HG02571 (cell line): ENCODE measurements around the gene FBXW11.

Experiments used
- ATAC-seq: cut with Tn5 transposase; IDR thresholded peaks from one replicate; pipeline ENCODE4 v1.9.1; 2021; ENCODE audit warnings: mild to moderate bottlenecking, moderate library complexity; ENCODE audit not compliant: unreplicated experiment

Gene FBXW11

DNA sequence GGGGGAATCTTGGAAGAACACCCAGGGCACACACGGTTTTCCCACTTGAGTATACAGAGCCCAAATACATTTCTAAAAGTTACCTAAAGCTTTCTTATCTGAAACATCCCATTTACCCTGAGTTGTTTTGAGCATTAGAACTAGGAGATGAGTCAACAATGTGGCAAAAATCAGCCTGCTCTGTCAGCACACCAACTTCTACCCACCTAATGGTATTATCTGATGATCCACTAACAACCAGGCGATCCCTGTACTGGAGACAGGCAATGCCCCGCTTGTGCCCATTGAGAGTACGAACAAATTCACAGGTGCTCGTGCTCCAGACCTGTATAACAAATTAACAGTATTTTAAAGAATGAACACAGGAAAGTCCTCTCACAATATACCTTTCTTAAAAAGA lies 133.8 kb downstream of the FBXW11 start:
- no peak for ATAC-seq

DNA sequence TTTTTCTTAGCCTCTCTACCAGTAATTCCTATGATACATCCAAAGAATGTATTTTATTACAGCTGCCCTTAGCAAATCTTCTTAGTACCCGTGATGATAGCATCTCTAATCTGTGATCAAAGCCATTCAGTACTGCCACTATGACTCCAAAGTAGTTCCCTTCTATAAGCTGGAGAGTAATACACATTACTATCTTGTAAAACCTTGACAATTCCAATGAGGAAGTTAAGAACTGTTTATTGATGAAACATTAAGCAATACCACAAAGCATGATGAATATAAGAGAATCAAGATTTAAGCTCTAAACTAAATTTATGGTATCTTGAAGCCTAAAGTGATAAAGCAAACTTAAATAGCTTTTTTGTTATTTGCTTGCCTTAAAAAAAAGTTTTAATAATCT lies 134.7 kb downstream of the FBXW11 start:
- no peak for ATAC-seq

DNA sequence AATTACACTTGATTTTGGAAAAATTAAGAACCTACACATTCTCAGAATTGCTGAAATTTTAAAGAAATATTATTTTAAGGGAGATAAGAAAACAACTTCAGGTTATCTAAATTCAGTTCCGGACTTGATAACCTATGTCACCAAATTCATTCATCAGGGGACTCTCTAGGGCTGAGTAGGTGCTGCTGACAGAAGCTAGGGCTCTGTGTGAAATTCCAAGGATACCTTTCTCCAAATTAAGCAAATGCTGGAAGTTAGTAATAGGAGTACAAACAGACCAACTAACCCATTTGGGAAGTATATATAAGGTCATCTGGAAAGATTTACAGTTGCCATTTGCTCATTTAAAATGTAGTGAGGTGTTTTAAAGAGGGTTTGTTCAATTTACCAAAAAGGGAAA lies 136.5 kb downstream of the FBXW11 start:
- no peak for ATAC-seq

DNA sequence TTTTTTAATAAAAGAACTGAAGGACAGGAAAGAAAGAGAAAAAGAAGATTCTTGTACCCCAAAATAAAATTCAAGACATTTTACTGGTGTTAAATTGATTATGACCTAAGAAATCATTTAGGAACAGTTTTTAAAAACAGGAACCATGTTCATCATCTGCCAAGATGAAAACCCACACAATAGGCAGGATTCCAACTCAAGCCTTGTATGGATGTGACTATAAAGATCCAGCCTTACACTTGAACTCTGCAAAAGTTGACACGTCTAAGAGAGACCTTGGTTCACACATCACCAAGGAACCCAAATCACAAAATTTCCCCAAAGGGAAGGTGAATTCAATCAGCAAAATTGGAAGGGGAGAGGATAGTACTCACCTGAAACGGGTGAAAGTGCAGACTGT lies 138.2 kb downstream of the FBXW11 start:
- ATAC-seq = no peak

DNA sequence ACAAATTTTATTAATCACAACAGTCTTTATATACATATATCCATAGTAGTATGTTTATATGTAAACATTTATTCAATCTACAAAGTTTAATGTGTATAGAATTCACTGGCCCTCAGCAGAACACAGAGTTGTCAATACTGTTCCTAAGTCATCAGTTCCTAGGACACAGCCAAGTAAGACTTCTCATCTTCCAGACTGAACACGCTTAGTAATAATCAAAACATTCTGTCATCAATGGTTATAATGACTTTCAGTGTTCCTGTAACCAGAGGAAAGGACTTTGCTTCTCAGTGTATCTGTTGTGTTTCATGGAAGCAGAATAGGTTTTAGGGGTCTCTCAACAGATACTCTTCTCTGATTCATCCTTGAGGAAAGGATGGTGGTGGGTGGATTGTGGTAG lies 138.7 kb downstream of the FBXW11 start:
- no peak for ATAC-seq

DNA sequence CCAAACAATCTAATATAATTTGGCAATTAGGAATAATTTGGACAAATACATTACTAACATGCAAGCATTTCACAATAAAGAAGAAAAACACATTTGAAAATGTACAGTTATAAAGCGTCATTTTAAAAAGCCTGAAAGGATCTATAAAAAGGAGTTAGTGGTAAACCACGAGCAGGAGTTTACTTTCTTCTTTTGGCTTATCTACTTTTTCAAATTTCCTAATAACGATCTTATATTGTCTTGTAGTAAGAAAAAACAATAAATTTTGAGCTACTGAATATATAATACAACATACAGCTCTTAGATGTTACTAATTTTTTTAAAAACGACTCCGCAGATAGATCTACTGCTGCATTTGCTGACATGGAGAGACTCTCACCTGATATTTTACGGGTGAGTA lies 141.0 kb downstream of the FBXW11 start:
- no peak for ATAC-seq

DNA sequence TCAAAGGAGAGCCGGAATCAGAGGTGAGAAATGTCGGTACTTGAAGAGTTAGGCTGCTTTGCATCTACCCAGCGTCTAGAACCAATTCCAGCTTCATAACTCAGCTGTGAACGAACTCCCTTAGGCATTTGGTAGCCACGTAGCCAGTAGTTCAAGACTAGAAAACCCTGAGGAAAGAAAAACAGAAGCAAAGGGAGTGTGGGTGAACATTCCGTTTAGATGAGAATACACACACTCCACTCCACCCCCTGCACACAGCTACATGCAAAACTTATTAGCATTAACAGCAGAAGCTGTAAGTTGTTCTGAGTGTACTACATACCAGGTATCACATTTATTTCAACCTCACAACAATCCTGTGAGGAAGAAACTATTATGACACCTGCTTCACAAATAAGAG lies 142.5 kb downstream of the FBXW11 start:
- no peak for ATAC-seq

DNA sequence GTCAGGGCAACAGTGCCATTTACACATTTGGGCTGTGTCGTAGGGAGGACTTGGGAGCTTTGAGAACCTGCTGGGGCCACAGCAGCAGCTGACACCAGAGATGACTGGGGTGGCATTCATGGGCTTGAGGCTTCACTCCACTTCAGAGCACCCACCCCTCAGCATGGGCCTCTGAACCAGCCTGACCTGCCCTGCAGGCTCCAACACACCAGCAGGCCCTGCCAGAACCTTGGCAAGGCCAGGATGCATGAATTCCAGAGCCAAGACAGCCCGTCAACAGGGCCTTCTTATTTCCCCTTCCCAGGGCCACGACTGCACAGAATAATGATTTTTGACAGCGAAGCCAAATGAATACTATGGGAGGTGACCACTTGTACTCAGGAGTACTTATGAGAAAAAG lies 143.8 kb downstream of the FBXW11 start:
- ATAC-seq = no peak

DNA sequence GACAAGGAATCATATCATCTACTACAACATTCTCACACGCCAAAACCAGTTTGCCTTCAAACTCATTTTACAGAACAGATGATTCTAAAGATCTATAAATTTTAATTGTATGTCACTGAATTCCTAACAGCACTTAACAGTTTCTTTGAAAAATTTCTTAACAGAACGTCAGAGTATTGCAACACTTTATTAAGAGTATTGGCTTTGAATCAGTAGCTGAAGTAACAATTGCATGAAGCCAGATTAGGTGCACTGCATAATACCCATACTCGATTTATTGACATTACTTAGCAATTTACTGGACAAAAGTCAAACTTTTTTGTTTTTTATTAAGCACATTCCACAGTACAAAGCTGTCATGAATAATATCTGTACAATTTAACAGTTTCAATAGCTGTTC lies 145.1 kb downstream of the FBXW11 start:
- ATAC-seq = no peak

DNA sequence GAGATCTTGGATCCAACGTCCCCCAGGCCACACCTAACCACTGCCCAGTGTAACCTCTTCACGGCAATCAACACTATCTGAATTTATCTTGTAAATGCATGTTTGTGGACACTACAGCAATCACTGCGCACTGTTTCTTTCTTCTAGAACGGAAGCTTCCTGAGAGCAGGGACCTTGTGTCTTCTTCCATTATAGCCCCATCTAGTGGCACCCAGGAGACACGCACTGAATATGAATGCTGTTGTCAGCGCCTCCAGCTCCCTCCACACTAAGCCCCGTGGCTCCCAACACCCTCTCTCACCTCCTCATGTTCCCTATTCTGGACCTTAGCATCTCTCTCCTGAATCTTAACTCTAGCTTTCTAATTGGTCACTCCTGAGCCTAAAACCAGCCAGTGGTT lies 148.1 kb downstream of the FBXW11 start:
- no peak for ATAC-seq

DNA sequence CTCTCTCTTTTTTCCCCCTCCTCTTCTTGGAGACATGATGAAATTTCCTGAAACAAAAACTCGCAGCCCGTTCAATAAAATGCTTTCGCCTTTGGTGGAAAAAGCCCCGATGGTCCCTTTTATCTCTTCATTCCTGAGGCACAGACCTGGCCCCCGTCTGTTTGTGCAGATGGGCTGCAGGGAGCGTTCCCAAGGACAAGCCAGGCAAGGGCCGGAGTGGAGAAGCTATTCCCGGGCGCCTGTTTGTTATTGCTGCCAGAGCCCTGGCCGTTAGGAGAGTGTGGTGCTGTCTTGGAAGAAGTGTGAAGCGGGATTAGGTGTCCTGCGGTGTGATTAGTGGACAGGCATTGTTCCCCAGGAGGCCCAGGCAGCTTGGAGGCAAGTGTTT lies 149.0 kb downstream of the FBXW11 start:
- no peak for ATAC-seq

DNA sequence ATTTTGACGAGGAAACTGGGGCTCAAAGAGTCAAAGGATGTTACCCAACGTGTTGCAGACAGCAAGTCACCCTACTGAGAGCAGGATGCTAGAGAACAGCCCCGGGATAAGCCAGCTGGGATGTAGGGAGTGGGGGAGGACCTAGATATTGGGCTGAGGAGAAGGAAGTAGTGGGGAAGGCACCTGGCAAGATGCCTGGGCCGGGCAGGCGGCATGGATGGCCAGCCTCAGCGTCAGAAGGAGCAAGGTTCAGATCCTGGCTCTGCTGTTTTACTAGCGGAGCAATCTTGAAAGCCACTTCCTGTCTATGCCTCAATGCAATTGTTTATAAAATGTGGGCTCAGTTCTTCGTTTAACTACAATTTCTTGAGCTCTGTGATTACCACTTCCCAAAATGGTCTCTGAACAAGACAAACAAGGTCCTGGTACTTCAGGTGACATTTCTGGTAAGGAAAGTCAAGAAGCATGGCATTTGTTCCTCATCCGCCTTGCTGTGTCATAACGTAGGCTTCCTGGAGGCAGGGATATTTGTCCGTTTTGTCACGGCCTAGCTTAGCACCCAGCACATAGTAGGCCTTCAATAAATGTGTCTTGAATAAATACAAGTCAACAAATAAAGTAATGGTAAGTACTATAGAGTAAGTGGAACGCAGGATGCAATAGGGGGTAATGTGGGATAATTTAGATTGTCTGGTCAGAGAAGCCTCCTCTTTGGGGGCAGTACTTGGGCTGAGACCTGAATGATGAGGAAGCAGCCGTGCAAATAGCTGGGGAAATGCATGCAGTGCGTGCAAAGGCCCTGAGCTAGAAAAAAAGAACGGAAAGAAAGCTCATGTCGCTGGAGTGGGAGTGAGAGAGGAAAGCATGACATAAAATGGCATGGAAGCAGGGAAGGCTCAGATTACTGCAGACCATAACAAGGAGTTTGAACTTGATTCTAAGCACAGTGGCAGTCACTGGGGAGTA lies 150.4 kb downstream of the FBXW11 start:
- ATAC-seq = no peak

DNA sequence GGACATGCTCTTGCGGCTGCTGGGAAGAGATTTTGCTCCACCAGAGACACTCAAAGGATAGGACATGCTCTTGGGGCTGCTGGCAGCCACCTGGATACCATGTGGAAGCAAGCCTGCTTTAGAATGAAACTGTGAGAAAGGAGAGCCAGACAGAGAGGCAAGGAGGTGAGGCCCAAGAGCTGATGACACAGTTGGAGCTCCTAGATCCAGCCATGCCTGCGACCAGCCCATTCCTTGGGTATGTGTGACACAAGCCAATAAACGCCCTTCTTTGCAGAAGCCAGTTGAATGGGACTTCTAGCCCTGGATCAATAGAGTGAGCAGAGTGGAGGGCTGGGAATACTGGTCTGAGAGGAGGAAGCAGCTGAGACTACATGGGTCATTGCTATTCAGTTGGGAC lies 151.2 kb downstream of the FBXW11 start:
- ATAC-seq = no peak

DNA sequence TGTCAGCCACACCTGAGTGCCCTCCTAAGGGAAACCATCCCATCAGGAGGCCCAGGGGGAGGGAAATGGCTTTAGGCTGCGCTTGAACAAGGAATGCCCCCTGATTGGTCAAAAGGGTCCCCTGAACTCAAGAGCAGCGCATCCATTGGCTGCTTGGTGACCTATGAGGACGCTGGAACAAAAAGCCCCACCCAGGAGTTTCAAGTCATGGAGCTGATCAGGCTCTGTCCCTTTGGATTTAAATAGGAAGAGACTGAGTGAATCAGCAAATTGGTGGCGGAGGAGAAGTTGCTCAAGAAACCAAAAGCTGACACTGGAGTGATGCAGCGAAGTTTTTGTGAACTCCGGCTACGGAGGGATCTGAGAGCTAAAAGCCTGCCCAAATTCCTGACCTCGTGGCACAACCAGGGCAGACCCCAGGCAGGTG lies 154.2 kb downstream of the FBXW11 start:
- ATAC-seq = no peak

DNA sequence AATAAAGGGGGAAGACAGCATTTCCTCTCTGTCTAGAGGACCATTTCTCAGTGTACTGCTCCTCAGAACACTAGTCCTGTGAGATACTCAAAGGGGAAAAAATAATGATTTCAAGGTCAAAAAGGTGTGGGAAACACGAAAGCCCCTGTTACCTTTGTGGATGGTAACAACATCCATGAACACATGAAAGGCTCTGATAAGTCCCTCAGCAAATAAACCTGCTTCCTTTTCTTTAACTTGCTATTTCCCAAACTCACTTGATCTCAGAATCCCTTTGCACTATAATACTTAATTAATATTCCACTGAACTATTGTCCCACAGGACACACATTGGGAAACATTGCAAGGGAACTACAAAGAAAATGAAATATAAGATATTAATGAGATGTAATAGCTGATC lies 155.2 kb downstream of the FBXW11 start:
- no peak for ATAC-seq

DNA sequence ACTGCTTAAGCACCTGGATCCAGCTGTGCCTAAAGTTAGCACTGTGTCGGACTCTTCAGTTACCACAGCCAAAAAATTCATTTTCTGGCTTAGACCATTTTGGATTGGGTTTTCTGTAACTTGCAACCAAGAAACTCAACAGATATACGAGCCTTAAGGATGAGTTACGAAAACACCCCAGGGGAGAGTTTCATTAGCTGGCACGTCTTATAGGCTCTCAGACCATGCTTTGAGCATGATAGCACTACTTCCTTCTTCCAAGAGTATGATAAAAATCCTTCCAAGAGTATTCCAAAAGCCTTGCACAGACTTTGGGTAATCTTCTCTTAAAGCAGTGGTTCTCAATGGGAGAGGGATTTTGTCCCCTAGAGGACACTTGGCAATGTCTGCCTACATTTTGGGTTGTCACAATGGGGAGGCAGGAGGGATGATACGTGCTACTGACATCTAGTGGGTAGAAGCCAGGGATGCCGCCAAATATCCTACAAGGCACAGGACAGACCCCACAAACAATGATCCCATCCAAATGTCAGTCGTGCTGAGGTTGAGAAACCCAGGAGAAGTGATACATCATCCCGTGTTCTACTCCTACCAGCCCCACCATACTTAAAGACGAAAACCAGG lies 156.0 kb downstream of the FBXW11 start:
- no peak for ATAC-seq

DNA sequence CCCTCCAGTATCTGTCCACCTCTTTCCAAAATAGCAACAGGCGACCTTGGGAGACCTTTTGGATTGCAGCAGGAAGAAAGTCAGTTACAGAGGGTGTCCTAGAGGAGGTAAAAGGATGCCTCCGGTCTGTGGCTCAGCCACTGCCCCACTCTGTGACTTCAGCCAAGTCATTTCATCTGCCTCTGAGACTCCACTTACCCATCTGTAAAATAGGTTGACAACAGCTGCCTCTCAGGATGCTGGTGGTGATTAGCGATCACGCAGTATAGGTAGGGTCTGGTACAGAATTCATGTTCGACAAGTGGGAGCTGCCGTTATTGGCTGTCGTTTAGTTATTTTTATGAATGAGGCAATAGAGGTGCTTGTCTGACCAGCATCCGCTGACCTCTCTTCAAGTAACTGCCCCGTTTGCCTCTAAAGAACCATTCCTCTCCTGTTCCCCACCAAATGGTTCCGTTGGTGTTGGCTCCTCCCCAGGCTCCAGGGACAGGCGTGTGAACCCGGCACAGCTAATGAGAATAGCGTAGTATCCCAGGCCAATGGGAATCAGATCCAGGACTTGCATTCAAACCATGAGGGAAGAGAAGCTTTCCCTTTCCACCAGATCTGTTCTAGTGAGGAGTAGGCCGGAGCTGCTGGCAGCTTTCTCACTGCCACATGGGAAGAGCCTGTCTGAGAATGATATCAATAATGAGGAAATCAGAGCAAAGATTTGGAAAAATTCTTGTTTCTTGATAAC lies 156.7 kb downstream of the FBXW11 start:
- ATAC-seq = no peak

DNA sequence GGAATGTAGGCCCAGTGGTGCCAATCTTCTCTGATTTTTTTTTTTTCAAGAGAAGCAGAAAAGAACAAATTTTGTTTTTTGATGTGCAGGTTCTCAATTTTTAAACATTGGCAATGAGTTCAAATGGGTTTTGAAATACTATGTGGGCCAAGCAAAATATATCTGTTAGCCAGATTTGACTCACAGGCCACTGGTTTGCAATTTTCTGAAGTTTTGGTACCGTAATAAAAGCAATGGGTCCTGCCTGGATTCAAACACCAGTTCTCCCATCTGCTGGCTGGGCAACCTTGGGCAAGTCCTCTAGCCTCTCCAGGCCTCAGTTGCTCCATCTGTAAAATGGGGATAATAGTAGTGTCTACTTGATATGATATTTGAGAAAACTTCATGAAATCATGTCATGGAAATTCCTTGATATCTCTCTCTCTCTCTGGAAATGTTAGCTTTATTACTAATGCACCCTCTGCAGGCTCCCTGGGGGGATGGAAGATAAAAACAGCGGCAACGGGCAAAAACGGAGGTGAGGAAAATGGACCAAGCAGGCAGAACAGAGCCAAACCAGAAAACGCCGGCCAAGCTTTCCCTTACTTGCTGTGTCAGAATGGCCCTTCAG lies 157.4 kb downstream of the FBXW11 start:
- ATAC-seq = no peak

DNA sequence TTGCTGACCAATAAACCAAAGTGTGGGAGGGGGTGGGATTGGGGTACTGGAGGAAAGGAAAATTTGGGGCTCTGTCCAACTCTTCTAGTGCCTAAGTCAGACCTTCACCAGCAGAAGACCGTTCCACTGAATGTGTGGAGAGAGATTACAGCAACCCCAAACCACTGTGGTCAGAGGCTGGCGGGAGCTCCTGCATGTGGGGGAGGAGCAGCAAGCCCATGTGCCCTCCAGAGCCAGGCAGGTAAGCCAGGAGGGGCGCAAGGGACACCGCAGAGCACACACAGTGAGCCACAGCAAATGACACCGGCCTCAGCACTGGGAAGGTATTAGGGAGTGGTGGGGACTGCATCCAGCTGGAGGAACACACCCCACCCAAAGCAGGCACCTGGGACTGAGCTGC lies 158.0 kb downstream of the FBXW11 start:
- no peak for ATAC-seq

DNA sequence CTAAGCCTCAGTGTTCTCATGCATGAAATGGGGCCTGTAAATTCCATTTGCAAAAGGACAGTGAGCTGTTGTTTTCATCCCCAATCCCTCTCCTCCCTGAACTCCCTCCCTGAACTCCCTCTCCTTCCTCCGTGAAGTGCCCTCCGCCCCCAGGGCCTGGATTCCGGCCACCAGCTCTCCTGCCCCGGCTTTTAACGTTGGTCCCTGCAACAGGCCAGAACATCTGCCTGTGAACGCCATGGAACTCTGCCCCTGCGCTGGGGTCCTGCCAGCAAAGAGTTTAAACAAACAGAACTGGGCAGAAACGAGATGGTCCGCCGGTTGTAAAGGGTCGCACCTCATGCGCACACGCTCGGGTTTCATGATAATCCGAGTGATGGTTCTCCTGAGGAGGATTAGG lies 158.4 kb downstream of the FBXW11 start:
- no peak for ATAC-seq

DNA sequence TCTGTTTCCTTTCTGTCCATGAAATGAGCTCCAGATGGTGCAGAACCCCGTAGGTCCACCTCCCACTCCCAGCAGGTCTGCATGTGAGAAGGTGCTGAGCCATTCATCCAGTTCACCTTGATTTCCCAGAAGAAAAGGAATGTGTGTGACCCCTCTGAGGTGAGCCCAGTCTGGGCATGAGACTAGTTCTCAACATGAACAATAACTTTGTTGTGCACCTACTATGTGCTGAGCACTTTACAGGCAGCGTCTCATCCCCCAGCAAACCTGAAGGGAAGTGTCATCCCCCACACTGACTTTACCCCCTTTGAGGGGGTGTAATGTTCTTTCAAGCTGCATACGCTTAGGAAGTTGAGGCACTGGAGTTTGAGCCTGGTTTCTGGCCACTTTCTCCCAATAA lies 159.4 kb downstream of the FBXW11 start:
- no peak for ATAC-seq
